GM23338 (cell line): ENCODE data around the gene BCAS3. TPM values are rescaled to one million over a fixed set of nuclear protein-coding genes. Genes with fewer than 3 reads are reported as not detected.

ENCODE experiments used
- ATAC-seq: fragments of 200-7000 bp; cut with Tn5 transposase; 3 replicates; pipeline ENCODE4 v1.9.1; 2020
- DNase-seq: peaks from one replicate; pipeline ENCODE4 v3.0.0-alpha.2; 2015; ENCODE audit warnings: low spot score
- H2AFZ ChIP-seq: fragments of 200-600 bp; sonication (generic); 2 replicates; pipeline ENCODE4 v1.8.0; 2016; ENCODE audit warnings: antibody characterized with exemption, mild to moderate bottlenecking, moderate library complexity
- H3F3A ChIP-seq: fragments of 200-600 bp; sonication (generic); replicated peaks from 2 replicates; pipeline ENCODE4 v1.8.0; 2017; ENCODE audit warnings: antibody characterized with exemption, mixed run types, low read depth
- H3K27ac ChIP-seq: fragments of 200-600 bp; sonication (generic); 2 replicates; pipeline ENCODE4 v1.6.1; 2016; ENCODE audit warnings: low read depth
- H3K27me3 ChIP-seq: fragments of 200-600 bp; sonication (generic); 2 replicates; pipeline ENCODE4 v1.8.0; 2016; ENCODE audit warnings: mild to moderate bottlenecking, mixed run types, moderate library complexity; ENCODE audit not compliant: insufficient read depth
- H3K36me3 ChIP-seq: fragments of 200-600 bp; sonication (generic); 2 replicates; pipeline ENCODE4 v1.8.0; 2016; ENCODE audit warnings: mild to moderate bottlenecking; ENCODE audit not compliant: insufficient read depth
- H3K4me1 ChIP-seq: fragments of 200-600 bp; sonication (generic); 2 replicates; pipeline ENCODE4 v1.8.0; 2016; ENCODE audit warnings: mild to moderate bottlenecking, moderate library complexity; ENCODE audit not compliant: insufficient read depth
- H3K4me2 ChIP-seq: fragments of 200-600 bp; sonication (generic); 2 replicates; pipeline ENCODE4 v1.7.1; 2017; ENCODE audit warnings: mixed run types
- H3K4me3 ChIP-seq: fragments of 200-600 bp; sonication (generic); 2 replicates; pipeline ENCODE4 v1.6.1; 2016; ENCODE audit warnings: mixed run types
- H3K79me2 ChIP-seq: fragments of 200-600 bp; sonication (generic); replicated peaks from 2 replicates; pipeline ENCODE4 v1.8.0; 2017; ENCODE audit warnings: mild to moderate bottlenecking; ENCODE audit not compliant: insufficient read depth
- H3K9me2 ChIP-seq: fragments of 200-600 bp; sonication (generic); 2 replicates; pipeline ENCODE4 v1.8.0; 2017; ENCODE audit not compliant: insufficient read depth
- H4K20me1 ChIP-seq: fragments of 200-600 bp; sonication (generic); replicated peaks from 2 replicates; pipeline ENCODE4 v1.8.0; 2017; ENCODE audit warnings: mild to moderate bottlenecking; ENCODE audit not compliant: insufficient read depth
- H3K27ac Mint-ChIP-seq: 2 replicates; pipeline ENCODE4 v1.8.0; 2020; ENCODE audit warnings: inconsistent platforms, mild to moderate bottlenecking, moderate library complexity, mixed read lengths
- H3K27me3 Mint-ChIP-seq: 3 replicates; pipeline ENCODE4 v1.8.0; 2022; ENCODE audit warnings: low read depth, mild to moderate bottlenecking, moderate library complexity, mixed read lengths, inconsistent platforms; ENCODE audit not compliant: insufficient read depth, poor library complexity
- H3K36me3 Mint-ChIP-seq: 3 replicates; pipeline ENCODE4 v1.8.0; 2021; ENCODE audit warnings: low read depth, mild to moderate bottlenecking, inconsistent platforms, moderate library complexity, mixed read lengths
- H3K4me1 Mint-ChIP-seq: 3 replicates; pipeline ENCODE4 v1.8.0; 2020; ENCODE audit warnings: mild to moderate bottlenecking, inconsistent platforms, mixed read lengths
- H3K4me3 Mint-ChIP-seq: 3 replicates; pipeline ENCODE4 v1.8.0; 2021; ENCODE audit warnings: moderate library complexity, mild to moderate bottlenecking, inconsistent platforms, mixed read lengths
- H3K9me3 Mint-ChIP-seq: 3 replicates; pipeline ENCODE4 v1.8.0; 2020; ENCODE audit warnings: moderate library complexity, mild to moderate bottlenecking, inconsistent platforms, mixed read lengths
- CREB1 ChIP-seq: fragments of 250-450 bp; sonication (Bioruptor Pico); IDR thresholded peaks from 2 replicates; pipeline ENCODE4 v1.5.0; 2020; ENCODE audit warnings: low read depth, mild to moderate bottlenecking, moderate library complexity
- EZH2 ChIP-seq: fragments of 200-600 bp; sonication (generic); IDR thresholded peaks from one replicate; pipeline ENCODE4 v1.8.0; 2017; ENCODE audit warnings: antibody characterized with exemption, mild to moderate bottlenecking, low read depth; ENCODE audit not compliant: unreplicated experiment
- EZH2phosphoT487 ChIP-seq: fragments of 200-600 bp; sonication (generic); IDR thresholded peaks from one replicate; pipeline ENCODE4 v1.8.1; 2018; ENCODE audit warnings: antibody characterized with exemption; ENCODE audit not compliant: unreplicated experiment
- JUNB ChIP-seq: IDR thresholded peaks from one replicate; pipeline ENCODE4 v1.6.1; 2016; ENCODE audit warnings: antibody characterized with exemption; ENCODE audit not compliant: unreplicated experiment
- NANOG ChIP-seq: IDR thresholded peaks from 2 replicates; pipeline ENCODE4 v1.6.1; 2016; ENCODE audit warnings: antibody characterized with exemption, borderline replicate concordance
- POLR2AphosphoS5 ChIP-seq: IDR thresholded peaks from 2 replicates; pipeline ENCODE4 v1.6.1; 2016; ENCODE audit warnings: antibody characterized with exemption, low read depth
- STAT1 ChIP-seq: IDR thresholded peaks from one replicate; pipeline ENCODE4 v1.6.1; 2016; ENCODE audit warnings: antibody characterized with exemption; ENCODE audit not compliant: unreplicated experiment
- ZNF114 ChIP-seq: fragments of 250-450 bp; sonication (Bioruptor Pico); IDR thresholded peaks from 2 replicates; pipeline ENCODE4 v1.5.0; 2020; ENCODE audit warnings: mild to moderate bottlenecking, moderate library complexity
- ZNF331 ChIP-seq: fragments of 250-450 bp; sonication (Bioruptor Pico); IDR thresholded peaks from 2 replicates; pipeline ENCODE4 v1.5.0; 2020; ENCODE audit warnings: low read depth, mild to moderate bottlenecking, moderate library complexity
- polyA plus RNA-seq: library from polyadenylated mRNA; unstranded; fragments of >200 nt; fragmentation: Nextera tagmentation; extraction: Ambion mirVana; gene quantifications from 2 replicates; pipeline ENCODE4 v1.2.1, GENCODE V29; 2016
- total RNA-seq: library from RNA; depleted of rRNA; stranded (reverse); fragments of >200 nt; shearing (Covaris generic); gene quantifications from 2 replicates; pipeline ENCODE4 v1.2.3, GENCODE V29; 2014
- TF ChIP-seq, protein P1 (sequence below), 2 experiments: fragments of 200-600 bp in 1 of 2; sonication (generic) in 1 of 2; conservative IDR thresholded peaks; 2 replicates each; pipeline versions ENCODE4 v1.5.1 to v1.6.1; 2016 to 2017; ENCODE audit warnings: antibody characterized with exemption in 2 of 2, low read depth in 2 of 2, mild to moderate bottlenecking in 2 of 2, moderate library complexity in 1 of 2
- TF ChIP-seq, protein P2 (sequence below): IDR thresholded peaks from one replicate; pipeline ENCODE4 v1.6.1; 2018; ENCODE audit warnings: antibody characterized with exemption; ENCODE audit not compliant: unreplicated experiment
- TF ChIP-seq, protein P3 (sequence below): IDR thresholded peaks from 2 replicates; pipeline ENCODE4 v1.6.1; 2016; ENCODE audit warnings: antibody characterized with exemption
- TF ChIP-seq, protein P4 (sequence below): fragments of 250-450 bp; sonication (Bioruptor Pico); IDR thresholded peaks from 2 replicates; pipeline ENCODE4 v1.5.0; 2020; ENCODE audit warnings: mild to moderate bottlenecking, moderate library complexity

The BCAS3 gene
- total and polyA plus RNA-seq, 2 experiments from 2014 or later: 8.2 to 28.0 TPM

GRCh38 chr17:61326330-61326729 lies 648.7 kb downstream of the BCAS3 start:
- Mint-ChIP-seq H3K36me3 (no peaks in the 10 kb centered on the region), H3K27me3 (no peaks in the 10 kb centered on the region), H3K4me1 (peaks cover 15% of the 10 kb centered on the region), H3K4me3 (no peak overlapping the region), H3K9me3 (no peaks in the 10 kb centered on the region), H3K27ac (no peak overlapping the region)
- no peaks in the 10 kb centered on the region for H3K36me3 ChIP-seq
- no peaks in the 10 kb centered on the region for H3K27me3 ChIP-seq
- H3F3A ChIP-seq: no peaks in the 10 kb centered on the region
- TF ChIP-seq, protein P1, sequence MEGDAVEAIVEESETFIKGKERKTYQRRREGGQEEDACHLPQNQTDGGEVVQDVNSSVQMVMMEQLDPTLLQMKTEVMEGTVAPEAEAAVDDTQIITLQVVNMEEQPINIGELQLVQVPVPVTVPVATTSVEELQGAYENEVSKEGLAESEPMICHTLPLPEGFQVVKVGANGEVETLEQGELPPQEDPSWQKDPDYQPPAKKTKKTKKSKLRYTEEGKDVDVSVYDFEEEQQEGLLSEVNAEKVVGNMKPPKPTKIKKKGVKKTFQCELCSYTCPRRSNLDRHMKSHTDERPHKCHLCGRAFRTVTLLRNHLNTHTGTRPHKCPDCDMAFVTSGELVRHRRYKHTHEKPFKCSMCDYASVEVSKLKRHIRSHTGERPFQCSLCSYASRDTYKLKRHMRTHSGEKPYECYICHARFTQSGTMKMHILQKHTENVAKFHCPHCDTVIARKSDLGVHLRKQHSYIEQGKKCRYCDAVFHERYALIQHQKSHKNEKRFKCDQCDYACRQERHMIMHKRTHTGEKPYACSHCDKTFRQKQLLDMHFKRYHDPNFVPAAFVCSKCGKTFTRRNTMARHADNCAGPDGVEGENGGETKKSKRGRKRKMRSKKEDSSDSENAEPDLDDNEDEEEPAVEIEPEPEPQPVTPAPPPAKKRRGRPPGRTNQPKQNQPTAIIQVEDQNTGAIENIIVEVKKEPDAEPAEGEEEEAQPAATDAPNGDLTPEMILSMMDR (conservative IDR thresholded peaks at IDR 0.05; ENCODE audit: low read depth in 2 of 2): no peak
- TF ChIP-seq POLR2AphosphoS5: no peak
- no peak for TF ChIP-seq NANOG
- TF ChIP-seq, protein P2, sequence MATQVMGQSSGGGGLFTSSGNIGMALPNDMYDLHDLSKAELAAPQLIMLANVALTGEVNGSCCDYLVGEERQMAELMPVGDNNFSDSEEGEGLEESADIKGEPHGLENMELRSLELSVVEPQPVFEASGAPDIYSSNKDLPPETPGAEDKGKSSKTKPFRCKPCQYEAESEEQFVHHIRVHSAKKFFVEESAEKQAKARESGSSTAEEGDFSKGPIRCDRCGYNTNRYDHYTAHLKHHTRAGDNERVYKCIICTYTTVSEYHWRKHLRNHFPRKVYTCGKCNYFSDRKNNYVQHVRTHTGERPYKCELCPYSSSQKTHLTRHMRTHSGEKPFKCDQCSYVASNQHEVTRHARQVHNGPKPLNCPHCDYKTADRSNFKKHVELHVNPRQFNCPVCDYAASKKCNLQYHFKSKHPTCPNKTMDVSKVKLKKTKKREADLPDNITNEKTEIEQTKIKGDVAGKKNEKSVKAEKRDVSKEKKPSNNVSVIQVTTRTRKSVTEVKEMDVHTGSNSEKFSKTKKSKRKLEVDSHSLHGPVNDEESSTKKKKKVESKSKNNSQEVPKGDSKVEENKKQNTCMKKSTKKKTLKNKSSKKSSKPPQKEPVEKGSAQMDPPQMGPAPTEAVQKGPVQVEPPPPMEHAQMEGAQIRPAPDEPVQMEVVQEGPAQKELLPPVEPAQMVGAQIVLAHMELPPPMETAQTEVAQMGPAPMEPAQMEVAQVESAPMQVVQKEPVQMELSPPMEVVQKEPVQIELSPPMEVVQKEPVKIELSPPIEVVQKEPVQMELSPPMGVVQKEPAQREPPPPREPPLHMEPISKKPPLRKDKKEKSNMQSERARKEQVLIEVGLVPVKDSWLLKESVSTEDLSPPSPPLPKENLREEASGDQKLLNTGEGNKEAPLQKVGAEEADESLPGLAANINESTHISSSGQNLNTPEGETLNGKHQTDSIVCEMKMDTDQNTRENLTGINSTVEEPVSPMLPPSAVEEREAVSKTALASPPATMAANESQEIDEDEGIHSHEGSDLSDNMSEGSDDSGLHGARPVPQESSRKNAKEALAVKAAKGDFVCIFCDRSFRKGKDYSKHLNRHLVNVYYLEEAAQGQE: no peak
- no peak for TF ChIP-seq JUNB
- TF ChIP-seq ZNF114 (CRISPR knock-in tag): no peak
- no peak for TF ChIP-seq ZNF331 (CRISPR knock-in tag)
- no peak for TF ChIP-seq EZH2
- no peak for TF ChIP-seq STAT1
- no peak for TF ChIP-seq CREB1 (CRISPR knock-in tag)
- no peak for TF ChIP-seq EZH2phosphoT487
- TF ChIP-seq, protein P3, sequence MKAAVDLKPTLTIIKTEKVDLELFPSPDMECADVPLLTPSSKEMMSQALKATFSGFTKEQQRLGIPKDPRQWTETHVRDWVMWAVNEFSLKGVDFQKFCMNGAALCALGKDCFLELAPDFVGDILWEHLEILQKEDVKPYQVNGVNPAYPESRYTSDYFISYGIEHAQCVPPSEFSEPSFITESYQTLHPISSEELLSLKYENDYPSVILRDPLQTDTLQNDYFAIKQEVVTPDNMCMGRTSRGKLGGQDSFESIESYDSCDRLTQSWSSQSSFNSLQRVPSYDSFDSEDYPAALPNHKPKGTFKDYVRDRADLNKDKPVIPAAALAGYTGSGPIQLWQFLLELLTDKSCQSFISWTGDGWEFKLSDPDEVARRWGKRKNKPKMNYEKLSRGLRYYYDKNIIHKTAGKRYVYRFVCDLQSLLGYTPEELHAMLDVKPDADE: no peak
- TF ChIP-seq, protein P4, sequence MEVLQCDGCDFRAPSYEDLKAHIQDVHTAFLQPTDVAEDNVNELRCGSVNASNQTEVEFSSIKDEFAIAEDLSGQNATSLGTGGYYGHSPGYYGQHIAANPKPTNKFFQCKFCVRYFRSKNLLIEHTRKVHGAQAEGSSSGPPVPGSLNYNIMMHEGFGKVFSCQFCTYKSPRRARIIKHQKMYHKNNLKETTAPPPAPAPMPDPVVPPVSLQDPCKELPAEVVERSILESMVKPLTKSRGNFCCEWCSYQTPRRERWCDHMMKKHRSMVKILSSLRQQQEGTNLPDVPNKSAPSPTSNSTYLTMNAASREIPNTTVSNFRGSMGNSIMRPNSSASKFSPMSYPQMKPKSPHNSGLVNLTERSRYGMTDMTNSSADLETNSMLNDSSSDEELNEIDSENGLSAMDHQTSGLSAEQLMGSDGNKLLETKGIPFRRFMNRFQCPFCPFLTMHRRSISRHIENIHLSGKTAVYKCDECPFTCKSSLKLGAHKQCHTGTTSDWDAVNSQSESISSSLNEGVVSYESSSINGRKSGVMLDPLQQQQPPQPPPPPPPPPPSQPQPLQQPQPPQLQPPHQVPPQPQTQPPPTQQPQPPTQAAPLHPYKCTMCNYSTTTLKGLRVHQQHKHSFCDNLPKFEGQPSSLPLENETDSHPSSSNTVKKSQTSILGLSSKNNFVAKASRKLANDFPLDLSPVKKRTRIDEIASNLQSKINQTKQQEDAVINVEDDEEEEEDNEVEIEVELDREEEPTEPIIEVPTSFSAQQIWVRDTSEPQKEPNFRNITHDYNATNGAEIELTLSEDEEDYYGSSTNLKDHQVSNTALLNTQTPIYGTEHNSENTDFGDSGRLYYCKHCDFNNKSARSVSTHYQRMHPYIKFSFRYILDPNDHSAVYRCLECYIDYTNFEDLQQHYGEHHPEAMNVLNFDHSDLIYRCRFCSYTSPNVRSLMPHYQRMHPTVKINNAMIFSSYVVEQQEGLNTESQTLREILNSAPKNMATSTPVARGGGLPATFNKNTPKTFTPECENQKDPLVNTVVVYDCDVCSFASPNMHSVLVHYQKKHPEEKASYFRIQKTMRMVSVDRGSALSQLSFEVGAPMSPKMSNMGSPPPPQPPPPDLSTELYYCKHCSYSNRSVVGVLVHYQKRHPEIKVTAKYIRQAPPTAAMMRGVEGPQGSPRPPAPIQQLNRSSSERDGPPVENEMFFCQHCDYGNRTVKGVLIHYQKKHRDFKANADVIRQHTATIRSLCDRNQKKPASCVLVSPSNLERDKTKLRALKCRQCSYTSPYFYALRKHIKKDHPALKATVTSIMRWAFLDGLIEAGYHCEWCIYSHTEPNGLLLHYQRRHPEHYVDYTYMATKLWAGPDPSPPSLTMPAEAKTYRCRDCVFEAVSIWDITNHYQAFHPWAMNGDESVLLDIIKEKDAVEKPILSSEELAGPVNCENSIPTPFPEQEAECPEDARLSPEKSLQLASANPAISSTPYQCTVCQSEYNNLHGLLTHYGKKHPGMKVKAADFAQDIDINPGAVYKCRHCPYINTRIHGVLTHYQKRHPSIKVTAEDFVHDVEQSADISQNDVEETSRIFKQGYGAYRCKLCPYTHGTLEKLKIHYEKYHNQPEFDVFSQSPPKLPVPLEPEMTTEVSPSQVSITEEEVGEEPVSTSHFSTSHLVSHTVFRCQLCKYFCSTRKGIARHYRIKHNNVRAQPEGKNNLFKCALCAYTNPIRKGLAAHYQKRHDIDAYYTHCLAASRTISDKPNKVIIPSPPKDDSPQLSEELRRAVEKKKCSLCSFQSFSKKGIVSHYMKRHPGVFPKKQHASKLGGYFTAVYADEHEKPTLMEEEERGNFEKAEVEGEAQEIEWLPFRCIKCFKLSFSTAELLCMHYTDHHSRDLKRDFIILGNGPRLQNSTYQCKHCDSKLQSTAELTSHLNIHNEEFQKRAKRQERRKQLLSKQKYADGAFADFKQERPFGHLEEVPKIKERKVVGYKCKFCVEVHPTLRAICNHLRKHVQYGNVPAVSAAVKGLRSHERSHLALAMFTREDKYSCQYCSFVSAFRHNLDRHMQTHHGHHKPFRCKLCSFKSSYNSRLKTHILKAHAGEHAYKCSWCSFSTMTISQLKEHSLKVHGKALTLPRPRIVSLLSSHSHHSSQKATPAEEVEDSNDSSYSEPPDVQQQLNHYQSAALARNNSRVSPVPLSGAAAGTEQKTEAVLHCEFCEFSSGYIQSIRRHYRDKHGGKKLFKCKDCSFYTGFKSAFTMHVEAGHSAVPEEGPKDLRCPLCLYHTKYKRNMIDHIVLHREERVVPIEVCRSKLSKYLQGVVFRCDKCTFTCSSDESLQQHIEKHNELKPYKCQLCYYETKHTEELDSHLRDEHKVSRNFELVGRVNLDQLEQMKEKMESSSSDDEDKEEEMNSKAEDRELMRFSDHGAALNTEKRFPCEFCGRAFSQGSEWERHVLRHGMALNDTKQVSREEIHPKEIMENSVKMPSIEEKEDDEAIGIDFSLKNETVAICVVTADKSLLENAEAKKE: no peak
- no peaks in the 10 kb centered on the region for H4K20me1 ChIP-seq
- H3K27ac ChIP-seq: no peak overlapping the region
- H3K4me1 ChIP-seq: peaks cover 6% of the 10 kb centered on the region; the same call in 1 of the 2 replicates
- H3K79me2 ChIP-seq: no peaks in the 10 kb centered on the region
- H2AFZ ChIP-seq: no peak overlapping the region
- no peak for DNase-seq
- H3K4me2 ChIP-seq: no peak overlapping the region
- H3K4me3 ChIP-seq: no peak overlapping the region
- no peaks in the 10 kb centered on the region; the same call in 1 of the 2 replicates for H3K9me2 ChIP-seq
- no peak for ATAC-seq
